Stimulated activated CD8-positive, alpha-beta memory T cell treated with anti-CD3 and anti-CD28 coated beads, Interleukin-7, amount 100 ng/mL, for 24 hours (primary cell): ENCODE measurements around the gene C1QL1.

Source experiments
- DNase-seq: peaks from one replicate; pipeline ENCODE4 v3.0.0-alpha.2; 2020; ENCODE audit warnings: low read depth

The C1QL1 gene

GRCh38 chr17:44913676-44914075 is 54.4 kb downstream of the C1QL1 start:
- DNase-seq = no peak

- DNase-seq = no peak
These were observed 55.1 kb downstream of the C1QL1 start for GRCh38 chr17:44912763-44913544.

- peak; percentile 11 for DNase-seq
These were observed 56.7 kb downstream of the C1QL1 start for GRCh38 chr17:44911133-44912001.

- no peak for DNase-seq
These were observed 57.6 kb downstream of the C1QL1 start for GRCh38 chr17:44910231-44911106.
